Mucosa of rectum (tissue), 2 donors: ENCODE results near the gene FAM114A1.

Source experiments
- H3K27ac ChIP-seq, 2 donors: one replicate each; pipeline ENCODE4 v1.7.0; 2013; ENCODE audit warnings: inconsistent platforms in 2 of 2, low read depth in 2 of 2, low read length in 2 of 2
- H3K27me3 ChIP-seq, 2 donors: one replicate each; pipeline ENCODE4 v1.7.0; 2013; ENCODE audit warnings: low read length in 2 of 2; ENCODE audit not compliant: control insufficient read depth in 2 of 2, insufficient read depth in 2 of 2
- H3K36me3 ChIP-seq, 2 donors: one replicate each; pipeline ENCODE4 v1.7.0; 2013; ENCODE audit warnings: low read length in 2 of 2; ENCODE audit not compliant: control insufficient read depth in 2 of 2, insufficient read depth in 2 of 2
- H3K4me1 ChIP-seq, 2 donors: one replicate each; pipeline ENCODE4 v1.7.0; 2013; ENCODE audit warnings: low read length in 2 of 2, mild to moderate bottlenecking in 1 of 2; ENCODE audit not compliant: control insufficient read depth in 2 of 2, insufficient read depth in 2 of 2
- H3K4me3 ChIP-seq, 2 donors: one replicate each; pipeline ENCODE4 v1.7.0; 2013; ENCODE audit warnings: low read length in 2 of 2
- H3K9ac ChIP-seq, 2 donors: one replicate each; pipeline ENCODE4 v1.7.0; 2013; ENCODE audit warnings: low read length in 2 of 2, low read depth in 1 of 2, mild to moderate bottlenecking in 1 of 2
- H3K9me3 ChIP-seq, 2 donors: one replicate each; pipeline ENCODE4 v1.7.0; 2013; ENCODE audit warnings: low read length in 2 of 2; ENCODE audit not compliant: control insufficient read depth in 2 of 2
- donor health status: healthy.
- donor health status: Normal muscosa, but diverticular disease.

The FAM114A1 gene

DNA sequence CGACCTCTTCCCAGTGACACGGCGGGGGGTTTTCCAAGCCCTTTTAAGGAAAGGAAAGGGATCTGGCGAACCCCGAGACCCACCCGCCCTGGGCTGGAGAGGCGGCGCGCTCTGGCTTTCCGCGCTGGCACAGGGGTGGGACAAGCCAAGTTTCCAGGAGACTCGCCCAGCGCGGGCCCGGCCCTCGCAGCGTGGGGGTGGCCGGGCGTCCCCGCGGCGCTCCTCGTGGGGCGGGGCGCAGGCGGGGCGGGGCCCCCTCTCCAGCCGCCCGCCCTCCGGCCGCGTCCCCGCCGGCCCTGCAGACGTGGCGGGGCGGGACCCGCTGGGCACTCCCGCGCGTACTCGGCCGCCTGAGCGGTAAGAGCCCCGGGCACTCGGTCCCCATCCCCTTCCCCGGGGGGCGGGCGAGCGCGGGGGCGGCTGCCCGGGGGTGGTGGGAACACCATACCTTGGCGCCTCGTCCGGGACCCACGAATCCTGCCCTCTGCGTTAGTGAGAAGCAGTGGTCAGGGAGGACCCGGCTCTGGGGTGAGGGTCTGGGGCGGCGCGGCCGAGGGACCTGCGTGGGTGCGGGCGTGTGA lies at the start of gene FAM114A1:
Gene FAM114A1, plus strand, starts transcription at position 329 of the 581 bp plus-strand sequence. CDS start 10,273 bp downstream, outside the sequence.
- Histone ChIP-seq H3K36me3 (peaks cover 6 to 10% of the 10 kb centered on the region in 2 donors), H3K27me3 (no peaks in the 10 kb centered on the region), H3K4me1 (peaks cover 10 to 28% of the 10 kb centered on the region in 2 donors), H3K4me3 (peak within 1 kb of the TSS; percentile 83 to 86), H3K27ac (peak within 1 kb of the TSS; percentile 97), H3K9me3 (no peaks in the 10 kb centered on the region), H3K9ac (peak within 1 kb of the TSS; percentile 95 to 99)

DNA sequence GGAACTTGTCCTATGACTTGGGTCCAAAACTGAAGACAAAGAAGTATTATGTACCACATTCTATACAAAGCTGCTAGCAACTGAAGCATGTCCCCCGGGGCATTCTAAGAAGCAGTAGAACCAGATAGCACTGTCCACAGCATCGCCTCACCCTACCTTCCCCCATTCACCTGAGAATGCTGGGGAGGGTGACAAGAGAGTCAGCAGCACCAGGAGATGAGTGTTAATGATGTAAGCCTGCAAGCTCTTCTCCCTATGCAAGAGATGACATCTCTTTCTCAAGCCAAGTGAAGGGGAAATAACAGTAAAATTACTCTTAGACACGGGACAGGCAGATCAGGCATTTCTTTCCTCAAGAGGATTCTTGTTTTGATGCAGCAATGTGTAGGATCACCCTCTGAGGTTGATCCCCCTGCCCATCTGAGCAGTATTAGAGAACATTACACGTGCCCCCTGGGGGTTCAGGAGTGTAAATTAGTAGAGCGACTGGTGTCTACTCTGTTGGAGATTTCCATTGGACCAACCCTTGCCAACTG lies 49.1 kb upstream of the FAM114A1 start:
- Histone ChIP-seq H3K36me3 (no peaks in the 10 kb centered on the region), H3K9me3 (peaks cover 3 to 6% of the 10 kb centered on the region in 2 donors), H3K27me3 (no peaks in the 10 kb centered on the region), H3K9ac (no peak overlapping the region), H3K27ac (no peak overlapping the region), H3K4me1 (no peaks in the 10 kb centered on the region), H3K4me3 (no peak overlapping the region)

DNA sequence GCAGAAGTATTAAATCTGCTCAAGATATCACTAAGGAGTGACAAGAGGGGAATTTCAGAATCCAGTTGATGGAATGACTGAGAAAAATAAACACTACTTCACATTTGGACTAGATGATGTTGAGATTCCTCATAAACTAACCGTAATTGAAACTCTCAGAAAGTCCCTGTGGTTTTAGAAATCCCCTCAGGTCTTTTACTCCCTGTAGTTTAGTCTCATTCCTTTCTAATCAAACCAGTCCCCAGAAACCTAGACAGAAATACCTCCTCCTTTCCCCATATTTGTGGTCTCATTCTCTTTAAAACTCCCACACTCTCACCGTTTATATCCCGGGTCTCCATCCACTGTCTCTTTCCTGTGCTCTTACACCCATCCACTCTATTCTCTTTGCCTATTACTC lies 48.0 kb upstream of the FAM114A1 start:
- no peaks in the 10 kb centered on the region for H3K27me3 ChIP-seq
- no peak overlapping the region for H3K4me3 ChIP-seq
- H3K9ac ChIP-seq = no peak overlapping the region
- no peaks in the 10 kb centered on the region for H3K36me3 ChIP-seq
- H3K4me1 ChIP-seq = no peaks in the 10 kb centered on the region
- no peak overlapping the region for H3K27ac ChIP-seq
- H3K9me3 ChIP-seq = peaks cover 3 to 6% of the 10 kb centered on the region in 2 donors

DNA sequence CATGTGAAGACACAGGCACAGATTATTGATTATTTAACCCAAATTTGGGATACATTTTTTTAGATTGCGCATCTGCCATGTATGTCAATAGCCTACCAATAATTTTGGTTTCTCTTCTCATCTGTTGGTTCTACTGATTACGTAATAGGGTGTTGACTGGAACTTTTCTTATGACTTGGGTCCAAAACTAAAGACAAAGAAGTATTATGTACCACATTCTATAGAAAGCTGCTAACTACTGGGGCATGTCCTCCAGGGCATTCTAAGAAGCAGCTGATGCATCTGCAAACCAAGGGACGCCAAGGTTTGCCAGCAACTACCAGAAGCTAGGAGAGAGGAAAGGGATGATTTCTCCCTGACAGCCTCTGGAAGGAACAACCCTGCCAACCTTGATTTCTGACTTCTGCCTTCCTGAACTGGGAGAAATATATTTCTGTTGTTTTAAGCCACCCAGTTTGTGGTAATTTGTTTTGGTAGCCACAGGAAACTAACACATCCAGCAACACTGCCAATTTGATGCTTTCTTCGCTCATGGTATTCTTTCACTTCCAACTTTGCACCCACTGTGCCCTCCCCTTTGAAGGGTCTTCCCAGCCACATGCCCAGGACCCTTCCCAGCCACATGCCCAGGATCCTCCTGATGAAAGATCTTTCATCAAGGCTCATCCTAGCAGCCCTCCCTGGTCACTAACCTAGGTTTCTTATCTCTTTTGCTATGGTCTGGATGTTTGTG lies 47.1 kb upstream of the FAM114A1 start:
- no peaks in the 10 kb centered on the region for H3K4me1 ChIP-seq
- no peak overlapping the region for H3K4me3 ChIP-seq
- H3K27me3 ChIP-seq = no peaks in the 10 kb centered on the region
- no peak overlapping the region for H3K27ac ChIP-seq
- H3K36me3 ChIP-seq = no peaks in the 10 kb centered on the region
- no peak overlapping the region for H3K9ac ChIP-seq
- H3K9me3 ChIP-seq = peaks cover 3 to 6% of the 10 kb centered on the region in 2 donors

DNA sequence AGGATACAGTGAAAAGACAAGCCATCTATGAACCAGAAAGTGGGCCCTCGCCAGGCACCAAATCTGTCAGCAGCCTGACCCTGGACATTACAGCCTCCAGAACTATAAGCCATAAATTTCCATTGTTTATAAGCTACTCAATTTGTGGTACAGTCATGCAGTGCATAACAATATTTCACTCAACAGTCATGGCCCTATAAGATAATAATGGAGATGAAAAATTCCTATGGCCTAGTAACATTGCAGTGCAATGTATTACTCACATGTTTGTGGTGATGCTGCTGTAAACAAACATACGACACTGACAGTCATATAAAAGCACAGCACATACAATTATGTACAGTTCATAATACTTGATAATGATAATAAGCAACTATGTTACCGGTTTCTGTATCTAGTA lies 45.9 kb upstream of the FAM114A1 start:
- H3K27ac ChIP-seq = no peak overlapping the region
- no peak overlapping the region for H3K4me3 ChIP-seq
- no peak overlapping the region for H3K9ac ChIP-seq
- no peaks in the 10 kb centered on the region for H3K36me3 ChIP-seq
- H3K9me3 ChIP-seq = peaks cover 3 to 6% of the 10 kb centered on the region in 2 donors
- H3K27me3 ChIP-seq = no peaks in the 10 kb centered on the region
- no peaks in the 10 kb centered on the region for H3K4me1 ChIP-seq

DNA sequence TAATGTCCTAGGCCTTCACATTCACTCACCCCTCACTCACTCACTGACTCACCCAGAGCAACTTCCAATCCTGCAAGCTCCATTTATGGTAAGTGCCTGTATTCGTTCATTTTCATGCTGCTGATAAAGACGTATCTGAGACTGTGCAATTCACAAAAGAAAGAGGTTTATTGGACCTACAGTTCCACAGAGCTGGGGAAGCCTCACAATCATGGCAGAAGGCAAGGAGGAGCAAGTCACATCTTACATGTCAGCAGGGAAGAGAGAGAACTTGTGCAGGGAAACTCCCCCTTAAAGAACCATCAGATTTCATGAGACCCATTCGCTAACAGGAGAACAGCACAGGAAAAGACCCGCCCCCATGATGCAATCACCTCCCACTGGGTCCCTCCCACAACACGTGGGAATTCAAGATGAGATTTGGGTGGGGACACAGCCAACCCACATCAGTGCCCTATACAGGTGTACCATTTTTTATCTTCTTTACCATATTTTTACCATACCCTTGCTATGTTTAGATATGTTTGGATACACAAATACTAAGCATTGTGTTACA lies 44.8 kb upstream of the FAM114A1 start:
- Histone ChIP-seq H3K27ac (no peak overlapping the region), H3K9ac (no peak overlapping the region), H3K36me3 (no peaks in the 10 kb centered on the region), H3K27me3 (no peaks in the 10 kb centered on the region), H3K4me1 (no peaks in the 10 kb centered on the region), H3K9me3 (peaks cover 3 to 6% of the 10 kb centered on the region in 2 donors), H3K4me3 (no peak overlapping the region)

DNA sequence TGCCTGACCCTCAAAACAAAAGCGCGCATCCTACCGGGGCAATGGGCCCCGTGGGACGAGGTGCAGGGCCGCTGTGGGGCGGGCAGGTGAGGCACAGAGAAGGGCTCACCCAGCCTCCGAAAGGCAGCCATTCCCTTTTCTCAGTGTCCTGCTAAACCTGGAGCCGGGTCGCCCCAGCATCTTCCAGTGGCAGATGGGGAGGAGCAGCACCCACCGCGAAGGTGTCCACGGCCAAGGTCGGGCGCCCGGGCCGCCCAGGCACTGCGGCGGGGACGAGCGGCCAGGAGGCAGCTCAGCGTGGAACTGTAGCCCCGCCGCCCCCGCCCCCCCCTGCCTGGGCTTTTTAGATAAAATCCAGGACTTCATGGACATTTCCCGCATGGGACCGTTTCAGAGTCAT lies 43.8 kb upstream of the FAM114A1 start:
- H3K27ac ChIP-seq = no peak overlapping the region

DNA sequence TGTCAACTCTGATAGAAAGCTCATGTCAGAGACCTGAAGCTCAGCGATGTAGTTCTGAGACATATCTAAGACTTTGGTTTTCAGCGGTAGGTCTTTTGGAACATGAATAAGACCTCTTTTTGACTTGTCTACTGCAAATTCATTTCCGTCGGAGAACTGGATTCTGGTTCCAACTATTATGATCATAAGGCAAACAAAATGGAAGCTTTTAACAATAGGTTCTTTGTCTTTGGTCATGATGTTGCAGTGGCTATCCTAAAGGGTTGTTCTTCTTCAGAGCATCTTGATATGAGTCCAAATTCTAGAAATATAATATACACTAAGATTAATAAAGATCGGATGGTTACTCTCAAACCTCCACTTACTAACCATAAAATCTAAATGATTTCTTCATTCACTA lies 38.4 kb upstream of the FAM114A1 start:
- Histone ChIP-seq H3K9me3 (no peaks in the 10 kb centered on the region), H3K36me3 (no peaks in the 10 kb centered on the region), H3K27me3 (no peaks in the 10 kb centered on the region), H3K4me1 (no peaks in the 10 kb centered on the region), H3K9ac (no peak overlapping the region), H3K4me3 (no peak overlapping the region), H3K27ac (no peak overlapping the region)

More for the DNA sequence above, 43.8 kb upstream of the FAM114A1 start:
- Histone ChIP-seq H3K9me3 (peaks cover 3 to 6% of the 10 kb centered on the region in 2 donors), H3K36me3 (no peaks in the 10 kb centered on the region), H3K4me1 (no peaks in the 10 kb centered on the region), H3K4me3 (no peak overlapping the region), H3K9ac (no peak overlapping the region), H3K27me3 (no peaks in the 10 kb centered on the region)

DNA sequence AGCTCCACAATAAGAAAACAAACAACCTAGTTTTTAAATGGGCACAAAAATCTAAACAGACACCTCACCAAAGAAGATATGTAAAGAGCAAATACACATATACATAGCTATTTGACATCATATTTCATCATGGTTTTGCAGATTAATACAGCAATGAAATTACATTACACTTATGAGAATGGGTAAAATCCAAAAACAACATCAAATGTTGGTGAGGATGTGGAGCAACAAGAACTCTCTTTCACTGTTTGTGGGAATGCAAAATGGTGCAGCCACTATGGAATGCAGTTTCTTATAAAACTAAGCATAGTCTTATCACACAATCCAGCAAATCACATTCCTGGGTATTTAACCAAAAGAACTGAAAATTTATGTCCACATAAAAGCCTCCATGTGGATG lies 36.0 kb upstream of the FAM114A1 start:
- Histone ChIP-seq H3K9me3 (peaks cover 0 to 3% of the 10 kb centered on the region in 2 donors), H3K27ac (no peak overlapping the region), H3K4me3 (no peak overlapping the region), H3K36me3 (no peaks in the 10 kb centered on the region), H3K4me1 (no peaks in the 10 kb centered on the region), H3K9ac (no peak overlapping the region), H3K27me3 (no peaks in the 10 kb centered on the region)

DNA sequence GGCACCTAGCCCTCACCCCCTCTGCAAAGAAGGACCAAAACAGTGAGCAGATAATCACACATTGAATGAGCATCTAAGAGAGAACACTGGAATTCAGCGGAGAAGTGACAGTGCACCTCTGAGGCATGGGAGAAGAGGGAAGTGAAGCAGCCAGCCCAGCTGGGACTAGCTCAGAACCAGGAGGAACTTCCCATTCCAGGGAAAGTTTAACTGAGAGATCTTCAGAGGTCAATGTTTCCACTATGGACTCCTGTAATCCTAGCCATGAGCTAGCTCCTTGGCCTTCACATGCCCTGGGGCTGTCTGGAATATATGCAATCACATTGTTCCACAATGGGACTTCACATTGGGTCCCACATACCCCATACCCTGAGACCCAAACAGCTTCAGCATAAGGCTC lies 35.4 kb upstream of the FAM114A1 start:
- Histone ChIP-seq H3K27ac (no peak overlapping the region), H3K36me3 (no peaks in the 10 kb centered on the region), H3K9ac (no peak overlapping the region), H3K9me3 (peaks cover 0 to 3% of the 10 kb centered on the region in 2 donors), H3K27me3 (no peaks in the 10 kb centered on the region), H3K4me1 (no peaks in the 10 kb centered on the region), H3K4me3 (no peak overlapping the region)
